Panc1 (cell line): Measurements from ENCODE around the gene TBC1D10A.

Source experiments
- CTCF ChIP-seq: fragments of 450-650 bp; IDR thresholded peaks from 2 replicates; pipeline ENCODE4 v1.5.1; 2017; ENCODE audit warnings: mild to moderate bottlenecking
- POLR2AphosphoS5 ChIP-seq: IDR thresholded peaks from 2 replicates; pipeline ENCODE4 v1.6.1; 2012; ENCODE audit warnings: mild to moderate bottlenecking, low read depth, low read length, moderate library complexity
- REST ChIP-seq, 2 experiments: IDR thresholded peaks; 2 replicates each; pipeline ENCODE4 v1.6.1; 2011 to 2012; ENCODE audit warnings: low read depth in 2 of 2, control low read depth in 1 of 2, low read length in 1 of 2, mild to moderate bottlenecking in 1 of 2, moderate library complexity in 1 of 2; ENCODE audit not compliant: insufficient read depth in 1 of 2
- TCF7L2 ChIP-seq: IDR thresholded peaks from 2 replicates; pipeline ENCODE4 v1.6.1; 2011; ENCODE audit warnings: mild to moderate bottlenecking, low read depth, low read length, inconsistent platforms

- TF ChIP-seq CTCF (no peak), REST (IDR thresholded peaks at IDR 0.05; ENCODE audit: insufficient read depth in 1 of 2, low read depth in 2 of 2, low read length in 1 of 2) (no peak), TCF7L2 (no peak), POLR2AphosphoS5 (no peak)
Observed at GRCh38 chr22:30357650-30358215, 31.0 kb upstream of the TBC1D10A start.
